GM19324 (cell line): Measurements from ENCODE around the gene DTD2.

Source experiments
- ATAC-seq: cut with Tn5 transposase; IDR thresholded peaks from one replicate; pipeline ENCODE4 v1.9.1; 2021; ENCODE audit warnings: mild to moderate bottlenecking, moderate library complexity; ENCODE audit not compliant: unreplicated experiment, low FRiP score

DTD2 gene

DNA sequence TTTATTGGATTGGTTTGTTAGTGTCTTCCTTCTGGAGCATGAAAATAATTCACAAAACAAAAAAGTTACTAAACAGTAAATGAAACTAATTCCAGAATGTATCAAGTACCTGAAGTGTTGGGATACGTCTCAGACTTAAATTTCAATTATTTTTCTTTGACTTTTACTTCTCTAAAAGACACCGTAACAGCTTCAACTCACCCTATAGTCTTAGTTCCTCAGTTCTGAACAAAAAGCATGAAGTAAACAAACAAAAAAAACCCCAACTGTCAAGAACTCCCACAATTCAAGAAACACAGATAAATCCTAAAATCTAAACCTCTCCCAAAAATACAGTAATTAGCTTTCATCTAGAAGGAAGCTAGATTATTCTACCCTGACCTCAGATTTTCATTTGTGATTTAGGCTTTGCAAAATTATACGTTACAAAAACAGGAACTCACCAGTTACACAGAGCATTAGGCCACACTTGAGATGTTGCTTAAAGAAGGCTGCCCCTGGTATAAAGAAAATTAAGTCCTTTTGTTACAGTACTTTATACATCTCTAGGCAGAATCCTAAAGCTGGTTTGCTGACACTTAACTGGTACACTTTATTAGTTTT is 47.2 kb downstream of the DTD2 start:
- no peak for ATAC-seq

DNA sequence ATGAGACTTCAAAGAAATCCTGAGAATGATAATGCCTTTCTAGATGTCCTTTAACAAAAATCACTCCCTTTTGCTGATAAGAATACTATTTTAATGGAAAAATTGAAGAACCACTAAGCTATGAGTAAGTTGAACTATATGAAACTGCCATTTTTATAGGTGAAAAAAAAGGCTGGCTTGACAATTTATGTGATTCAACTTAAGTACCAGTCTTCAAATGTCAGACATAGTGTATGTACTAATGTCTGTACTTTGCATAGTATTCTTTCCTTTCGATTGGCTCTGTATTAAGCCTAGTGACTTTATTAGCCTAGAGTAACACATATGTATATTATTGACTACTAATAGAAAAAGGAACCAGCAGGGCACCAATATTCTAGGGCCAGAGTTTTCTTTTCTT is 48.9 kb downstream of the DTD2 start:
- no peak for ATAC-seq

GRCh38 chr14:31405599-31406232 is 51.6 kb downstream of the DTD2 start:
- ATAC-seq: no peak

GRCh38 chr14:31405106-31405505 is 52.2 kb downstream of the DTD2 start:
- no peak for ATAC-seq

DNA sequence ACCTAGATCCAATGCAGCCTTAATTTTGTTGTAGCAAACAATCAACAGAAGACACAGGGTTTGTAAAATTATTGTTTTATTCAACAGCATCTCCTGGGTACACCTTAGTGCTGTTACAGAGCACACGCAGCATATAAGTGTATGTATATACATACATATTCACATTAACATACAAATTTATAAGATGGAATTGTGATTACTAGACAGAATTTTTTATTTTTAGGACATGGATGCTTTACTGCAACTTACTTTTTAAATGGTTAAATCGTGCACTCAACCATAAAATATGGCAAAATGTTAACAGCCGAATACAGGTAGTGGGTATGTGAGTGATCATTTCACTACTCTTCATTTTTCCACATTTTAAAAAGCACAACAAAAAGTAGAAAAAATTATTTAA is 53.6 kb downstream of the DTD2 start:
- no peak for ATAC-seq

- no peak for ATAC-seq
Observed at GRCh38 chr14:31402764-31403439, 54.4 kb downstream of the DTD2 start.

DNA sequence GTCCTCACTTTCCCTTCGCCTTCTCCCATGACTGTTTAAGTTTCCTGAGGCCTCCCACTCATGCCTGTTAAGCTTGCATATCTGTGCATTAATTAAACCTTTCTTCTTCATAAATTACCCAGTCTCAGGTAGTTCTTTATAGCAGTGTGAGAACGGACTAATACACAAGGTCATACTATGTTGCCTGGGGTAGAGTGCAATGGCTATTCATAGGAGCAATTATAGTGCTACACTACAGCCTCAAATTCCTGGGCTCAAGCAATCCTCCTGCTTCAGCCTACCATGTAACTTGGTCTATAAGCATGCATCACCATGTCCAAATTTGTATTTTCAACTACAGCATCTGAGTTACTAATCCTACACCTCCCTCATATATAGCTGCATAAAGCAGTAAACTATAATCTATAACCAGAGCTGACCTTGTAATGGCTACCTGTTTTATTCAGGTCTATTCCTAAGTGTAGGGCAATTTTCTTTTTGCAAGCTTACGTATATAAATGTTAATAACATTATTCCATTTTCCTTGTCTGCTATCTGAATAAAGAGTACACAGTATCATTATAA is 55.9 kb downstream of the DTD2 start:
- no peak for ATAC-seq

GRCh38 chr14:31400031-31400638 is 57.2 kb downstream of the DTD2 start:
- peak; percentile 49 for ATAC-seq
